Cardiac fibroblast (primary cell): ENCODE data around the gene NKAIN2.

Experiments
- DNase-seq, 2 donors: peaks; one replicate each; pipeline versions ENCODE4 v3.0.0 to v3.0.0-alpha.2; 2010; ENCODE audit warnings: low read depth in 2 of 2
- H3K4me3 ChIP-seq, 2 donors: replicated peaks in 1 of 2; 1 replicate in 1 of 2; 2 replicates in 1 of 2; pipeline ENCODE4 v1.5.1; 2011; ENCODE audit warnings: low read depth in 2 of 2, low read length in 2 of 2, mild to moderate bottlenecking in 2 of 2, moderate library complexity in 1 of 2
- TF ChIP-seq, protein P1 (sequence below): IDR thresholded peaks from one replicate; pipeline ENCODE4 v1.5.1; 2011; ENCODE audit warnings: low read depth, mild to moderate bottlenecking, low read length, inconsistent platforms

Gene NKAIN2

DNA sequence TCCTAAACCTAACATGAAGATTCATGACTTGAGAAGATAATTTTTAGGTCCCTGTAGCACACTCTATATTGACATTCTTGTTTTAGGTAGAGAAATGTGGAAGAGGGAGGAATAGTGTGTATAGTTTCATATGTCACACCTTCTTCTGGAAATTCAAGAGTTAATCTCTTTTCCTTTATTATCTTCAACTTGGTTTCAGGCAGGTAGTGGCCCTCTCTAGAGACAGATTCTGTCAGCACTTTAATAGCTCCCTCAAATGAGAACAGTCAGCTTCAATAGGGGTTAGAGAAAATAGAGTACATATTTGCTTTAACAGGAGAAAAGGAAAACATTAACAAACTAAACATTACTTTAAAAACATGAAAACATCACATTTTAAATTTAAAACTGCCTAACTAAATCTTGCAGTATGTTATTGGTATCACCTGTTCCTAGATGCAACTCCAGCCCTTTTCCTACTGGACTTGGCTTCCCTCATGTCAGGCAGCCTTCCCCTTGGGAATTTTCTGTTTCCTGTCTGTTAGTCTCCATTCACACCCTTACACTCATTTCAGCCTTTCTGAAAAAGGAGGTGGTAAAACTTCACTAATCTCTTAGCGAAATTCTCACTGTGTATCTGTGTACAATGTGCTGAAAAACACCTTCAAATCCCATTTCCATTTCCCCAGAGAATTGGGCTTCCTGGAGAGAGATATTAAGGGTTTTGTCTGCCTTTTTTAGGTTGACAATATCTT, 966.3 kb downstream of the NKAIN2 start:
- no peak overlapping the region for H3K4me3 ChIP-seq
- no peak for DNase-seq
- TF ChIP-seq, protein P1, sequence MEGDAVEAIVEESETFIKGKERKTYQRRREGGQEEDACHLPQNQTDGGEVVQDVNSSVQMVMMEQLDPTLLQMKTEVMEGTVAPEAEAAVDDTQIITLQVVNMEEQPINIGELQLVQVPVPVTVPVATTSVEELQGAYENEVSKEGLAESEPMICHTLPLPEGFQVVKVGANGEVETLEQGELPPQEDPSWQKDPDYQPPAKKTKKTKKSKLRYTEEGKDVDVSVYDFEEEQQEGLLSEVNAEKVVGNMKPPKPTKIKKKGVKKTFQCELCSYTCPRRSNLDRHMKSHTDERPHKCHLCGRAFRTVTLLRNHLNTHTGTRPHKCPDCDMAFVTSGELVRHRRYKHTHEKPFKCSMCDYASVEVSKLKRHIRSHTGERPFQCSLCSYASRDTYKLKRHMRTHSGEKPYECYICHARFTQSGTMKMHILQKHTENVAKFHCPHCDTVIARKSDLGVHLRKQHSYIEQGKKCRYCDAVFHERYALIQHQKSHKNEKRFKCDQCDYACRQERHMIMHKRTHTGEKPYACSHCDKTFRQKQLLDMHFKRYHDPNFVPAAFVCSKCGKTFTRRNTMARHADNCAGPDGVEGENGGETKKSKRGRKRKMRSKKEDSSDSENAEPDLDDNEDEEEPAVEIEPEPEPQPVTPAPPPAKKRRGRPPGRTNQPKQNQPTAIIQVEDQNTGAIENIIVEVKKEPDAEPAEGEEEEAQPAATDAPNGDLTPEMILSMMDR = no peak

DNA sequence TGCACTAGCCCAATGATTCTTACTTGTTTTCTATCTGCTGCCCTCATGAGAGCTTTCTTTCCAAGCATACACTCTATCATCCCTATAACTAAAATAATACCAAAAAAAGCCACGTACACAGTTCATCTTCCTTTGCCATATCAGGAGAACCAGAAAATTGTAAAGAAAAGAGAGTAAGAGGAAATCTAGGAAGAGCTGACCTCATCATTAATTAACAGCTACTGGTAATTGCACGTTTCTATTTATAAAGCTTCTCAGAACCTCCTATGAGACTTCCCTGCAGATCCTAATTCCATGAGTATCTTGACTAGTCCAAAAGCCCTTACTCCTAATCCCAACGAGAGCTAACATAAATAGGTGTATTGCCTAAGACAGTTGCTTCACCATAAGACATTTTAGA, 967.1 kb downstream of the NKAIN2 start:
- DNase-seq = no peak
- TF ChIP-seq, protein P1 = no peak
- H3K4me3 ChIP-seq = no peak overlapping the region

DNA sequence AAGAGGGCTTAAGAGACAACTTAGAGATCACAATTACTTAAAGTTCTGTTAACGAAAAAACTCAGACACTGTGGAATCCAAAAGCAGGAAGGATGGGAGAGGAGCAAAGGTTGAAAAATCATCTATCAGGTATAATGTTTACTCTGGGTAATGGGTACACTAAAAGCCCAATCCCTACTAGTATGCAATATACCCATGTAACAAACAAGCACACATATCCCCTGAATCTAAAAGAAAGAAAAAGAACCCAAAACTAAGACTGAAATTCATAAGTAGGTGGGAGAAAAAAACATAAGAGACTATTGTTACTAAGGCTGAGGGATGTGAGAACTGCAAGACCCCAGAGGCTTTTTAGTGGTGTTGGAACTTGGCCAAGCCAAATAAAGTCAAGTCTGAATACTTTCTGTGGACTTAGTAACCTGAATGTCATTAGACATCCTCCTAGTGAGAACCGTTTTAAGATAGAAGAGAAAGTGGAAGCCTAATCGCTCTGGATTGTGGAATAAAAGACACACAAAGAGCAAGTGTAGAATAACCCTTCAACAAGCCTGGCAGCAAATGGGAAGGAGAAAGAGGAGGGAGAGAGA, 969.2 kb downstream of the NKAIN2 start:
- TF ChIP-seq, protein P1 = no peak
- DNase-seq = no peak
- H3K4me3 ChIP-seq = no peak overlapping the region

DNA sequence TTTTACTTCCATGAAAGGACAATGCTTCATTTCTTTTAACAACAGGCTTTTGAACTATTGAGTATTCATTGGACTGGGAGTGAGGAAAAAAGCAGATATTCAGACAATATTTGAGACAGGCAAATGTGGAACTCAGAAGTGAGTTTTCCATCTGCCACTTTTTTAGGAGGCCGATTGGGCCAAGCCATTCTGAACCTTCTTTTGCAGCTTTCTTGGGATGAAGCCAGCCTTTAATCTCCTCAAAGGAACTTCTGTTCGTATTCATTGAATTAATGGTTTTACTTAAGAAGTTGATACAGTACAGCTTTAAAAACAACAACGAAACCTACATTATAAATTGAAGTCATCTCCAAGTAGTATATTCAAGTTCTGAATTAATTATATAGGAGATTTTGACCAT, 971.5 kb downstream of the NKAIN2 start:
- DNase-seq = no peak
- TF ChIP-seq, protein P1 = no peak
- no peak overlapping the region for H3K4me3 ChIP-seq

DNA sequence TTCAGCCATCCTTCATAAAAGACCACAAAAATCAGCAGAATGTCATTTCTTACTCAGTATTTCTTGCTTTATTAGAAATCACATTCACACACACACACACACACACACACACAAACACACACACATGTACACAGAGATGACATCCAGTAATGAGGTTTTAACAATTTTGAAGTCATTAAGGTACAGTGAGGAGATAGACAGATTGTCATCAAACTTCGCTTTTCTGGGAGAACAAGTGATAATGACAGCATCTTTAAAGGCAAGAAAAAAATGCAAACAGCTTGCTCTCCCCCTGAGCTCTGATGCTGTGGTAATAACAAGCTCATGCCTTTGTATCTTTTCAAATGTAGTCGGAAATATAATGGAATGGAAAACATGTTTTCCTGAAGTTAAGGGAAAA, 974.2 kb downstream of the NKAIN2 start:
- DNase-seq = no peak
- no peak overlapping the region for H3K4me3 ChIP-seq
- TF ChIP-seq, protein P1 = no peak

DNA sequence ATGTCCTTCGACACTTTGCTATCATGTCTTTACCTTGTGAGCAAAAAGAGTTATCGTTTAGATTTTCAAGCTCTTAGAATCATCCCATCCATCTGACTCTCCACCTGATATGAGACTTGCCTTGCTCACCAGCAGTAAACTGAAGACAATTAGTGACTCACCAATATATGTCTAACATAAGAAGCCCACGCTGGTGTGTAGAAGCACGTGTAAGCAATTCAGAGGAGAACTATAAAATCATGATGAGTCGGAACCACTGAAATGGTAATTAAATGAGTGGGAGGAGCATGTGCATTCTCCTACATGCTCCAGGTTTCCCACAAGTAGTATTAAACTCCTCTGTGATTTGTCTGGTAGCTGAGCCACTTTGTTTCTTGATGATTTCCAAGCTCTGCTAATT, 977.0 kb downstream of the NKAIN2 start:
- DNase-seq = no peak
- TF ChIP-seq, protein P1 = no peak
- H3K4me3 ChIP-seq = no peak overlapping the region
